IMR-90 (cell line): Measurements from ENCODE around the gene MTA3. TPM values are rescaled to one million over a fixed set of nuclear protein-coding genes. Genes with fewer than 3 reads are reported as not detected.

ENCODE experiments used
- ATAC-seq: fragments of 200-7000 bp; cut with Tn5 transposase; 2 replicates; pipeline ENCODE4 v1.9.1; 2020; ENCODE audit warnings: low read depth, mild to moderate bottlenecking, moderate library complexity
- BruUV-seq: library from RNA; stranded (reverse); fragments of 400-500 nt; replicated peaks from 2 replicates; lab custom pipeline; 2021; lab: Mats Ljungman, UMichigan
- CTCF ChIA-PET: fragments of 300-600 bp; formaldehyde crosslinking; extraction: SDS; loops from one replicate; lab custom pipeline; 2021; ENCODE audit warnings: antibody characterized with exemption; lab: Yijun Ruan, JAX
- POLR2A ChIA-PET: fragments of 300-600 bp; sonication (Branson Sonifier 250); formaldehyde crosslinking; loops from one replicate; lab custom pipeline; 2022; ENCODE audit warnings: antibody characterized with exemption; ENCODE audit not compliant: unreplicated experiment; lab: Charles Lee
- DNase-seq: peaks from one replicate; pipeline ENCODE4 v3.0.0; 2013
- H2AFZ ChIP-seq: replicated peaks from 2 replicates; pipeline ENCODE3; 2013; ENCODE audit warnings: low read length, mild to moderate bottlenecking; ENCODE audit not compliant: poor library complexity
- H2AK5ac ChIP-seq: 2 replicates; pipeline ENCODE4 v1.6.1; 2013; ENCODE audit warnings: low read depth, low read length, inconsistent platforms
- H2AK9ac ChIP-seq: replicated peaks from 2 replicates; pipeline ENCODE3; 2013; ENCODE audit warnings: mild to moderate bottlenecking, low read depth, low read length, moderate library complexity; ENCODE audit not compliant: poor library complexity
- H2BK120ac ChIP-seq: 2 replicates; pipeline ENCODE4 v1.6.1; 2013; ENCODE audit warnings: low read depth, low read length, inconsistent platforms
- H2BK15ac ChIP-seq: 3 replicates; pipeline ENCODE4 v1.6.1; 2013; ENCODE audit warnings: low read depth, low read length, inconsistent platforms
- H2BK20ac ChIP-seq: 2 replicates; pipeline ENCODE4 v1.6.1; 2013; ENCODE audit warnings: low read depth, mild to moderate bottlenecking, inconsistent platforms, low read length, moderate library complexity
- H2BK5ac ChIP-seq: 2 replicates; pipeline ENCODE4 v1.6.1; 2013; ENCODE audit warnings: mild to moderate bottlenecking, low read depth, low read length, inconsistent platforms; ENCODE audit not compliant: poor library complexity, severe bottlenecking
- H3K14ac ChIP-seq: replicated peaks from 2 replicates; pipeline ENCODE4 v1.6.1; 2013; ENCODE audit warnings: low read depth, low read length, inconsistent platforms
- H3K18ac ChIP-seq: 2 replicates; pipeline ENCODE4 v1.6.1; 2013; ENCODE audit warnings: low read depth, low read length, control low read depth
- H3K23ac ChIP-seq: 2 replicates; pipeline ENCODE4 v1.6.1; 2013; ENCODE audit warnings: low read depth, low read length, inconsistent platforms
- H3K27ac ChIP-seq: 2 replicates; pipeline ENCODE4 v1.5.1; 2013; ENCODE audit warnings: mild to moderate bottlenecking, control low read depth, low read length; ENCODE audit not compliant: insufficient read depth
- H3K27me3 ChIP-seq: 2 replicates; pipeline ENCODE4 v1.6.1; 2013; ENCODE audit warnings: low read length; ENCODE audit not compliant: control insufficient read depth, insufficient read depth
- H3K36me3 ChIP-seq: 2 replicates; pipeline ENCODE4 v1.6.1; 2013; ENCODE audit warnings: low read length, mixed read lengths; ENCODE audit not compliant: control insufficient read depth, insufficient read depth
- H3K4ac ChIP-seq: 2 replicates; pipeline ENCODE4 v1.6.1; 2013; ENCODE audit warnings: low read depth, low read length, inconsistent platforms
- H3K4me1 ChIP-seq: 2 replicates; pipeline ENCODE4 v1.6.1; 2013; ENCODE audit warnings: low read length, mixed read lengths; ENCODE audit not compliant: control insufficient read depth, insufficient read depth
- H3K4me2 ChIP-seq: 2 replicates; pipeline ENCODE4 v1.6.1; 2013; ENCODE audit warnings: low read depth, mild to moderate bottlenecking, control low read depth, low read length, moderate library complexity
- H3K4me3 ChIP-seq: 2 replicates; pipeline ENCODE4 v1.5.1; 2013; ENCODE audit warnings: low read depth, mild to moderate bottlenecking, control low read depth, low read length, moderate library complexity; ENCODE audit not compliant: insufficient read depth
- H3K56ac ChIP-seq: 2 replicates; pipeline ENCODE4 v1.6.1; 2013; ENCODE audit warnings: low read length, inconsistent platforms; ENCODE audit not compliant: insufficient read depth; ENCODE audit errors: extremely low read depth
- H3K79me1 ChIP-seq, 2 experiments: 2 replicates each; pipeline ENCODE4 v1.6.1; 2013; ENCODE audit warnings: low read length in 2 of 2, inconsistent platforms in 1 of 2, low read depth in 1 of 2
- H3K9ac ChIP-seq: 2 replicates; pipeline ENCODE4 v1.6.1; 2013; ENCODE audit warnings: low read depth, low read length, control low read depth
- H3K9me1 ChIP-seq: 2 replicates; pipeline ENCODE4 v1.6.1; 2013; ENCODE audit warnings: low read length, inconsistent platforms; ENCODE audit not compliant: insufficient read depth
- H3K9me3 ChIP-seq: 2 replicates; pipeline ENCODE4 v1.6.1; 2013; ENCODE audit warnings: low read length; ENCODE audit not compliant: control insufficient read depth, insufficient read depth
- H4K20me1 ChIP-seq: 2 replicates; pipeline ENCODE4 v1.6.1; 2013; ENCODE audit warnings: low read length, inconsistent platforms; ENCODE audit not compliant: insufficient read depth
- H4K5ac ChIP-seq: 2 replicates; pipeline ENCODE4 v1.6.1; 2013; ENCODE audit warnings: mild to moderate bottlenecking, low read depth, low read length, control low read depth
- H4K8ac ChIP-seq, 2 experiments: 2 replicates each; pipeline ENCODE4 v1.6.1; 2013; ENCODE audit warnings: low read depth in 2 of 2, low read length in 2 of 2, control low read depth in 1 of 2, inconsistent platforms in 1 of 2
- H4K91ac ChIP-seq: 2 replicates; pipeline ENCODE4 v1.6.1; 2013; ENCODE audit warnings: low read depth, low read length, inconsistent platforms; ENCODE audit not compliant: insufficient read depth
- BHLHE40 ChIP-seq: fragments of 150-350 bp; IDR thresholded peaks from 2 replicates; pipeline ENCODE4 v1.6.1; 2016; ENCODE audit warnings: mild to moderate bottlenecking, low read depth, low read length
- CHD1 ChIP-seq: IDR thresholded peaks from 2 replicates; pipeline ENCODE4 v1.6.1; 2012; ENCODE audit warnings: low read depth, low read length, improper control_type of control experiment
- FOS ChIP-seq: fragments of 150-350 bp; IDR thresholded peaks from 2 replicates; pipeline ENCODE4 v1.6.1; 2016; ENCODE audit warnings: low read depth, low read length
- MAFK ChIP-seq: IDR thresholded peaks from 2 replicates; pipeline ENCODE4 v1.6.1; 2012; ENCODE audit warnings: low read depth, low read length, improper control_type of control experiment
- MXI1 ChIP-seq: IDR thresholded peaks from 2 replicates; pipeline ENCODE4 v1.6.1; 2012; ENCODE audit warnings: low read depth, mild to moderate bottlenecking, low read length, moderate library complexity, borderline replicate concordance
- NFE2L2 ChIP-seq: fragments of 150-350 bp; IDR thresholded peaks from 2 replicates; pipeline ENCODE4 v1.6.1; 2016; ENCODE audit warnings: low read depth, mild to moderate bottlenecking, low read length
- POLR2A ChIP-seq: IDR thresholded peaks from 2 replicates; pipeline ENCODE4 v1.6.1; 2012; ENCODE audit warnings: mild to moderate bottlenecking, low read depth, low read length
- RCOR1 ChIP-seq: IDR thresholded peaks from 2 replicates; pipeline ENCODE4 v1.6.1; 2012; ENCODE audit warnings: mild to moderate bottlenecking, low read length, improper control_type of control experiment; ENCODE audit not compliant: insufficient replicate concordance
- RFX5 ChIP-seq: IDR thresholded peaks from 2 replicates; pipeline ENCODE4 v1.8.0; 2012; ENCODE audit warnings: low read depth, mild to moderate bottlenecking, low read length, moderate library complexity
- WGBS, 2 experiments: methylation state at CpG; one replicate each; pipeline versions ENCODE4 v1.1.5 to v1.1.7; 2013; ENCODE audit warnings: missing lambda C conversion rate in 2 of 2; ENCODE audit not compliant: insufficient read length in 1 of 2; ENCODE audit errors: extremely low coverage in 2 of 2; 5-methylcytosine and 5-hydroxymethylcytosine counted together
- dilution Hi-C: fragments of 300-500 bp; cut with HindIII; formaldehyde crosslinking; loops from one replicate; pipeline ENCODE4 v1.14.3; 2018; ENCODE audit warnings: low sequenced_read_pairs; ENCODE audit not compliant: unreplicated experiment
- in situ Hi-C: fragments of 300-500 bp; cut with MboI; formaldehyde crosslinking; loops from 3 replicates; pipeline ENCODE4 v1.14.3; 2019; ENCODE audit warnings: low sequenced_read_pairs, inconsistent platforms, mixed read lengths
- intact Hi-C: fragments of 100-400 bp; cut with micrococcal nuclease; formaldehyde crosslinking; loops from 2 replicates; pipeline ENCODE4 v1.10.0; 2022
- polyA plus RNA-seq, 3 experiments: library from polyadenylated mRNA; depleted of rRNA; stranded (reverse); fragments of >200 nt; gene quantifications; 2 replicates each; pipeline ENCODE4 v1.2.3, GENCODE V29; 2012; ENCODE audit warnings: low replicate concordance in 1 of 3
- total RNA-seq: library from RNA; depleted of rRNA; stranded (reverse); fragments of >200 nt; gene quantifications from 2 replicates; pipeline ENCODE4 v1.2.3, GENCODE V29; 2012
- TF ChIP-seq, protein P1 (sequence below): fragments of 150-350 bp; IDR thresholded peaks from 2 replicates; pipeline ENCODE4 v1.6.1; 2017; ENCODE audit warnings: mild to moderate bottlenecking, antibody characterized with exemption, low read length, low read depth
- TF ChIP-seq, protein P2 (sequence below): conservative IDR thresholded peaks from 2 replicates; pipeline ENCODE4 v1.5.1; 2012; ENCODE audit warnings: mild to moderate bottlenecking, low read depth, low read length, improper control_type of control experiment
- TF ChIP-seq, protein P3 (sequence below): fragments of 150-350 bp; IDR thresholded peaks from 2 replicates; pipeline ENCODE4 v1.6.1; 2016; ENCODE audit warnings: low read depth, mild to moderate bottlenecking, low read length, moderate library complexity, borderline replicate concordance

The MTA3 gene
- total and polyA plus RNA-seq, 2 of the 4 experiments (the other 2 are of a cell fraction), result 31.9 to 34.3 TPM

DNA sequence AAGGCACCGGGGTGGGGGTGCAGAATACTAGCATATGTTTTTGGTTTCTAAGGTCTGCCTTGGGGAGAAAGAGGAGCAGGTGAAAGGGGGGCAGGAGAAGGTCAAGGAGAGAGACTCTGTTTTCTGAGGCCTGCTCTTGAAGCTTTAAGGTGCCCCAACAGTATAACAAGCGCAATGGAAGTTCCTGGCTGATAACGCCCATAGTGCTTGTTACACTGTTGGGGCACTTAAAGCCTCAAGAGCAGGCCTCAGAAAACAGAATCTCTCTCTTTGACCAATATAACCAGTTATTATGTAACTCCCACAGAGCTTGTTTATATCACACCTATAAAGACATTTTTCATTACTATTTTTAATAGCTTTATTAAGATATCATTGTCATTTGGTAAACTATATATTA, 179.0 kb downstream of the MTA3 start:
- in situ Hi-C loops (no loop called here), dilution Hi-C loops (no loop called here), intact Hi-C loops (no loop called here)
- no peak for DNase-seq
- CTCF ChIA-PET, result interaction anchor here (0.5 kb wide), 1 partner anchor 146 kb away, joined by 3 read pairs; no protein-coding TSS in a partner anchor
- Histone ChIP-seq H3K36me3 (no peaks in the 10 kb centered on the region; the same call in 1 of the 2 replicates), H2AFZ (no peak overlapping the region), H2BK5ac (no peak overlapping the region), H3K9ac (no peak overlapping the region), H3K27me3 (no peaks in the 10 kb centered on the region), H3K4me2 (no peak overlapping the region), H3K56ac (no peak overlapping the region), H4K91ac (no peak overlapping the region), H4K5ac (no peak overlapping the region), H2AK9ac (no peak overlapping the region), H3K27ac (no peak overlapping the region), H3K4me1 (no peaks in the 10 kb centered on the region), H2BK120ac (no peak overlapping the region), H3K9me3 (no peaks in the 10 kb centered on the region), H2BK15ac (no peak overlapping the region), H2AK5ac (no peak overlapping the region), H4K20me1 (no peaks in the 10 kb centered on the region), H2BK20ac (no peak overlapping the region), H3K9me1 (no peaks in the 10 kb centered on the region), H3K18ac (no peak overlapping the region), H3K79me1 (no peaks in the 10 kb centered on the region), H3K14ac (no peak overlapping the region), H3K23ac (no peak overlapping the region), H4K8ac (no peak overlapping the region), H3K4ac (no peak overlapping the region), H3K4me3 (no peak overlapping the region)
- no CpG with 5 or more reads among the region's 3 CpGs for WGBS, 2 experiments
- POLR2A ChIA-PET, result no interaction called here
- no TSS peak for BruUV-seq
- no peak for ATAC-seq
- no peak for TF ChIP-seq RFX5
- TF ChIP-seq, protein P1, sequence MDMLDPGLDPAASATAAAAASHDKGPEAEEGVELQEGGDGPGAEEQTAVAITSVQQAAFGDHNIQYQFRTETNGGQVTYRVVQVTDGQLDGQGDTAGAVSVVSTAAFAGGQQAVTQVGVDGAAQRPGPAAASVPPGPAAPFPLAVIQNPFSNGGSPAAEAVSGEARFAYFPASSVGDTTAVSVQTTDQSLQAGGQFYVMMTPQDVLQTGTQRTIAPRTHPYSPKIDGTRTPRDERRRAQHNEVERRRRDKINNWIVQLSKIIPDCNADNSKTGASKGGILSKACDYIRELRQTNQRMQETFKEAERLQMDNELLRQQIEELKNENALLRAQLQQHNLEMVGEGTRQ, result no peak
- TF ChIP-seq, protein P2, sequence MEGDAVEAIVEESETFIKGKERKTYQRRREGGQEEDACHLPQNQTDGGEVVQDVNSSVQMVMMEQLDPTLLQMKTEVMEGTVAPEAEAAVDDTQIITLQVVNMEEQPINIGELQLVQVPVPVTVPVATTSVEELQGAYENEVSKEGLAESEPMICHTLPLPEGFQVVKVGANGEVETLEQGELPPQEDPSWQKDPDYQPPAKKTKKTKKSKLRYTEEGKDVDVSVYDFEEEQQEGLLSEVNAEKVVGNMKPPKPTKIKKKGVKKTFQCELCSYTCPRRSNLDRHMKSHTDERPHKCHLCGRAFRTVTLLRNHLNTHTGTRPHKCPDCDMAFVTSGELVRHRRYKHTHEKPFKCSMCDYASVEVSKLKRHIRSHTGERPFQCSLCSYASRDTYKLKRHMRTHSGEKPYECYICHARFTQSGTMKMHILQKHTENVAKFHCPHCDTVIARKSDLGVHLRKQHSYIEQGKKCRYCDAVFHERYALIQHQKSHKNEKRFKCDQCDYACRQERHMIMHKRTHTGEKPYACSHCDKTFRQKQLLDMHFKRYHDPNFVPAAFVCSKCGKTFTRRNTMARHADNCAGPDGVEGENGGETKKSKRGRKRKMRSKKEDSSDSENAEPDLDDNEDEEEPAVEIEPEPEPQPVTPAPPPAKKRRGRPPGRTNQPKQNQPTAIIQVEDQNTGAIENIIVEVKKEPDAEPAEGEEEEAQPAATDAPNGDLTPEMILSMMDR, result no peak
- TF ChIP-seq MXI1, result no peak
- no peak for TF ChIP-seq BHLHE40
- no peak for TF ChIP-seq POLR2A
- TF ChIP-seq, protein P3, sequence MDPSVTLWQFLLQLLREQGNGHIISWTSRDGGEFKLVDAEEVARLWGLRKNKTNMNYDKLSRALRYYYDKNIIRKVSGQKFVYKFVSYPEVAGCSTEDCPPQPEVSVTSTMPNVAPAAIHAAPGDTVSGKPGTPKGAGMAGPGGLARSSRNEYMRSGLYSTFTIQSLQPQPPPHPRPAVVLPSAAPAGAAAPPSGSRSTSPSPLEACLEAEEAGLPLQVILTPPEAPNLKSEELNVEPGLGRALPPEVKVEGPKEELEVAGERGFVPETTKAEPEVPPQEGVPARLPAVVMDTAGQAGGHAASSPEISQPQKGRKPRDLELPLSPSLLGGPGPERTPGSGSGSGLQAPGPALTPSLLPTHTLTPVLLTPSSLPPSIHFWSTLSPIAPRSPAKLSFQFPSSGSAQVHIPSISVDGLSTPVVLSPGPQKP, result no peak
- TF ChIP-seq NFE2L2, result no peak
- TF ChIP-seq FOS, result no peak
- no peak for TF ChIP-seq MAFK
- no peak for TF ChIP-seq RCOR1
- TF ChIP-seq CHD1, result no peak
